ENCODE measurements around the gene CYP27B1. TPM values are rescaled to one million over a fixed set of nuclear protein-coding genes. Genes with fewer than 3 reads are reported as not detected.
A peak's percentile ranks its signal among the peaks of the same experiment; 100 is the strongest.
"Not testable (repeated sequence)": the region's sequence is repeated elsewhere in the genome, so short reads cannot be mapped to it uniquely, and the experiment has no call there.

The CYP27B1 gene
- total RNA-seq, 1 donor from 2014 or later = 0.79 TPM

DNA sequence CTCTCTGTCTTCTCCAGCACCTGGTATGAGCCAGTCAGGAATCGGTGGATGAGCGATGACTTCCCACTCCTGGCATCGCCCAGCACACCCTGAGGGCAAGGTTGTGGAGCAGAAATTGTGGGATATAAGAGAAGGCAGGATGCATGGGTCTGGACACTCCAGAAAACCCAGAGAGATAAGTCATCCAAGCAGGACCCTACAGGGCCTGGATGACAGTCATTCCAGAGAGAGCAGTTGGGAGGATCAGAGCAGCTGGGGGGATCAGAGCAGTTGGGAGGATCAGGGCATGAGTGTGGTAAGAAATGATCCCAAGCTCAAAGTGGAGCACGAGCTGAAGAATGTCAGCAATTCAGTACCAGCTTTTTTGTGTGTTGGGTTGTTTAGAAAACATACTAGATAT is 32.3 kb downstream of the CYP27B1 start:
- DNase-seq = no peak

- DNase-seq = no peak
These were observed 33.0 kb downstream of the CYP27B1 start for GRCh38 chr12:57733928-57734327.

DNA sequence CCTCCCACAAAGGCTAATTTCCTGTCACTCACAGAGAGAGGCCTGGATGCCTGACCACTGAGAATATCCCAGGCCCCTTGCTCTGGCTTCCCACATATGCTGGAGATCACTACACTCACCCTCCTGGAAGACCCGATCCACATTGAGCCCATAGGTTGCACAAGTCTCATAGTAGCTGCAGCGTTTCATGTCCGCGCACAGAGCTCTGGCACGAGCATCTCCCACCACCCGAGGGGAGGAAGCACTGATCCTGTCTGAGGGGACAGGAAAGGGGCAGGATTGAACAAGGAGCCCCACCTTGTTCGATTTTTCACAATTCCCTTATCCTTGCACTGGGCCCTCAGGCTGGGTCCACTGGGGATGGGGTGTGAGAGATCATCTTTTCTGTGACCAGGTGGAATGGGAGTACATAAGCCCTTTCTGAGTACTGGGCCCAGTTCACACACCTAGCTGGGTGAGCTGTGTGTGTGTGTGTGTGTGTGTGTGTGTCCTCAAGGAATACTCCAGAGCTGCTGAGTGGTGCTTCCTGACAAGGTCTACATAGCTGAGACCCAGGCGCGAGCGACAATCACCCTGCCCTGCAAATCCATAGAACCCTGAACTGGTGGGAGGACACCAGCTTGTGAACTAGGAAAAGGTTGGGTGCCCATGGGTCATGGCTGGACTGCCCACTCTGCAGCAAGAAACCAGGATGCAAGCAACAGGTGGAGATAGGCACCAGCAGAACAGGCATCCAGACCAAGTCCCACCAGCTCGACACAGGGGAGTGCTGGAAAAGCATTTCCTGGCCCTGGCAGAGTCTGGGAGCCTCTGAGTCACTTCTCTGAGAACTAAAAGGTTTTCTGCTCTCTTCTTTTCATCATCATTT is 33.9 kb downstream of the CYP27B1 start:
- no peak for DNase-seq

GRCh38 chr12:57732270-57732669 is 34.6 kb downstream of the CYP27B1 start:
- no peak for DNase-seq

- DNase-seq = no peak
These were observed 35.3 kb downstream of the CYP27B1 start for GRCh38 chr12:57731411-57732080.

- no peak for DNase-seq
These were observed 36.4 kb downstream of the CYP27B1 start for GRCh38 chr12:57730336-57731067.

DNA sequence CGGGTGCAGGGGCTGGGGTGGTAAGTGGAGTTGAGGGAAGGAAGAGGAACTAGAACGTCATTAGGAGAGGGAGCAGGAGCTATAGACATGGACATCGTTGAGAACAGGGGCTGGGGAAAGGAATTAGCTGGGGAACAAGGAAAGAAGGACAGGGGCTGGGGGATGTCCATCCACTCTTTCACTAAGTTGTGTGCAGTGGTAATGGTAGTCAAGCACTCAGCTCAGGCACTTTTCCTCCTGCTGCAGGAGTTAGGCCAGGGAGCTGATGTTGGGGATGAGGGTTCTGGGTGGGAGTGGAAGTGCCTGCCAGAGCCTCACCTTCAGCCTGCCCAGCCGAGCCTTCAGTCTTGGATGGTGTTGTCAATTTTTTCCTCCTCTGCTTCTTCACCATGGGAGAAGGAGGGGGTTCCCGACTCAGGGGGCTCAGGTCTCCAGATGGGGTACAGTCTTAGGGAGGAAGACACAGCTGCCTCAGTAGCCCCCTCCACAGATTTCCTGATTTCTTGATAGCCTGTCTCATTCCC is 37.5 kb downstream of the CYP27B1 start:
- no peak for DNase-seq

DNA sequence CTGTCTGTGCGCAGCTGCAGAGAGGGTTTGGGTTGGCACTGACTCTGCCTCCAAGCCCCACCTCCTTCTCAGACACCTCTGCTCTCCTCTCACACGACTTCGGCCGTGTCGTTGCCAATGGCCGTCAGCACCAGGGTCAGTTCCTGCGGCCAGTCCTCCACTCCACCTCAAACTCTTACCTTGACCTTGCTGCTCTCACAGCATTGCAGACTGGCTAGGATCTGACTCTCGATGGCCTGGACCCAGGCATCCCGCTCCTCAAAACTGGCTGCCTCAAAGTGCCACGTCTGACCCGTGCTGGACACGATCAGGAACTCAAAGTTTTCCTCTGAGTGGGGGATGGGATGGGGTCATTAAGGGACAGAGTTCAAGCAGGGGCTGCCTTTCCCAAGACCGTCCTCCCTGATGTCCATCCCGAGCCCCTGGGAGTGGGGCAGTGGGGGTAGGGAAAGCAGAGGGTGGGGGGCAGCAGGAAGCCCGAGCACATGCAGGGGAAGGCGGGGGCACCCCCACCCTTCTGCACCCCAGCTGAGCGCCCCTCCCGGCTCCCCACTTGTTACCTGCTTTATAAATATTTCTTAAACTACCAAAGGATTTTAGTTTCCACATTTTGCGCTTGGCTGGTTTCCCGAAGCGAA is 39.0 kb downstream of the CYP27B1 start:
- no peak for DNase-seq

- DNase-seq = peak; percentile 52
These were observed 39.8 kb downstream of the CYP27B1 start for GRCh38 chr12:57726884-57727757.

DNA sequence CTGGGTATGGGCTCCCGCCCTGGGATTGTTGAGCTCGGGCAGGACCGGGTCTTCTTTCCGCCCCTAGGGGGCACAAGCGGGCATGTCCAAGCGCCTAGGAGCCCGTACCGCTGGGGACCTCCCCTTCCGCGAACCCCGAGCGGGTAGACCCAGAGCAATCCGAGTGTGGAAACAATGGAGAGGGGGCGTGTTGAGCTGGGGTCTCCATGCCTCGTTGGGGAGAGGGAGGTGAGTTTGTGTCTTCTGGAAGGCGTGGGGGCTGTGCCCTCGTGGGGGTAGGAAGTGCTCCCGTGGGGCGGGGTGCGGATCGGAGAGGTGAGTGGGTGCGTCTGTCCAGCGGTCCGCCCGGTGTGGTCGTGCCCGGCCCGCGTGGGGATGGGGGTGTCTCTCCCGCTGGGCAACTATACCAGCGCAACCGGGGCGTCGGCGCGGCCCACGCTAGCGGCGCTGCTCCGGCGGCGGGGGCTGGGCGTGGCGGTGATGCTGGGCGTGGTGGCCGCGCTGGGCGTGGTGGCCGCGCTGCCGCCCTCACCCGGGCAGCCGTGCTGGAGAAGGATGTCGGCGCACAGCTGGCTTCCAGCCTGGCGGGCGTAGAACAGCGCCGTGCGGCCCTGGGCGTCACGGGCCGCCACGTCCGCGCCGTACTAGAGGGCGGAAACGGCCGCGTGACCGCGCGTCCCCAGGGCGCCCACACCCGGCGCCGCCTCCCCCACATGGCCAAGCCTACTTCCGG is 40.6 kb downstream of the CYP27B1 start:
- DNase-seq = peak; percentile 57

DNA sequence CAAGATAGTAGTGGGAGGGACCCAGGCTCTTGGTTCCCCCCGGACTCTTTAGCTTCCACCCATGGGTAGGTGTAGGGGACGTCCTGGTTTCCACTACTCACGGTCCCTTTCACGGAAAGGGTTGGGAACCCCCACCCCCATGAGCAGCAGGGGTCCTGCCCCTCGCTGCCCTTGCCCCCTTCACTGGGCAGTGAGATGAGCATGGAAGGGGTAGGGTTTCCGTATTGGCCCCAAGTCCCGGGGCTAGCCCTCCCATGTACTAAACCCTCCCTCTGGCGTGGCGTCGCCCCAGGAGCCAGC is 41.1 kb downstream of the CYP27B1 start:
- no peak for DNase-seq

DNA sequence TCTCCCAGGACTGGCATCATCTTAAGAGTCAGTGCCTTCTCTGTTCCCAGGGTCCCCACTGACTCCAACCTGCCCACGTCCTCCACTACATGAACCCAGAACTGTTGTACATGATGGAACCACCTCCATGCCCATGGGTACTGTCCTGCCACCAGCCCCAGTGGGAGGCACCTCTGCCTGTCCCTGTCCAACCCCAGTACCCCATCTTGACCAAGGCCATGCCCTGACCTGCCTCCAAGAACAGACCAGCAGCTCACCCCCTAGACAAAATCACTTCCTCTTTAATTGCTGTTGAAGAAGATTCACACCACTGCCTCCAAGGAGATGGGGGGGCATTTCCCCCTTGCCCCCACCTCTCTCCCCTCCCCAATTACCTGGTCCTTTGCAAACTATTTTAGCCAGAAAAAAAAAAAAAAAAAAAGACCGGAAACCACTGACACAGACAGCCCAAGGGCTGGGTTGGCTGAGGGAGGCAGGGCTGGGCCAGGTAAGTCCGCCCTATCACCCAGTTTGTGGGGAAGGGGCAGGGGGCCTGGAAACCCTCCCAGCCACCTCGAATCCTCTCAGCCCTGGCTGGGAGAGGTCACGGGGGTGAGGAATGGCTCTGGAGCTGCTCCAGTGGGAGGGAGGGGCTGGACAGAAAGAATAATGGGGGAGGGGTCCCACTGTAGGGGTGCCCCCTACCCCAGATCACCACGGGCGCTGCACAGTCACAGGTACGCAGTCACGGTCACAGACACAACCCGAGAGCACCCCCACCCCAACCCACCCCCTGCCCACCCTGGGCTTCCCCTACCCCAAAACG is 41.7 kb downstream of the CYP27B1 start:
- DNase-seq = no peak

GRCh38 chr12:57724003-57724935 is 42.6 kb downstream of the CYP27B1 start:
- no peak for DNase-seq

DNA sequence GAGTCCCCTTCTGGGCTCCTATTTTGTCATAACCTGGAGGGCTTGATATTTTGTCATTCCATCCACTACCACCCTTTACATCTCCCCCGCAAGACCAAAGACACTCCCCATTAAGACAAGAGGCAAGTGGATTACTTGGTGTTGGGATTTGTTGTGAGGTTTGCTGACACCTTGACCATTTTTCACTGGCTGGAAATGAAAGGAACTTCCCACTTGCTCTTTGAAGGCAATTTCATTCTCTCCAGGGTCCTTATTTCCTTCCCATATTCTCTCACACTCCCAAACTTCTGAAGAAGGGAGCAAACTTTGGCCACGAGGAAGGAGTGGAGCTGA is 43.3 kb downstream of the CYP27B1 start:
- no peak for DNase-seq

DNA sequence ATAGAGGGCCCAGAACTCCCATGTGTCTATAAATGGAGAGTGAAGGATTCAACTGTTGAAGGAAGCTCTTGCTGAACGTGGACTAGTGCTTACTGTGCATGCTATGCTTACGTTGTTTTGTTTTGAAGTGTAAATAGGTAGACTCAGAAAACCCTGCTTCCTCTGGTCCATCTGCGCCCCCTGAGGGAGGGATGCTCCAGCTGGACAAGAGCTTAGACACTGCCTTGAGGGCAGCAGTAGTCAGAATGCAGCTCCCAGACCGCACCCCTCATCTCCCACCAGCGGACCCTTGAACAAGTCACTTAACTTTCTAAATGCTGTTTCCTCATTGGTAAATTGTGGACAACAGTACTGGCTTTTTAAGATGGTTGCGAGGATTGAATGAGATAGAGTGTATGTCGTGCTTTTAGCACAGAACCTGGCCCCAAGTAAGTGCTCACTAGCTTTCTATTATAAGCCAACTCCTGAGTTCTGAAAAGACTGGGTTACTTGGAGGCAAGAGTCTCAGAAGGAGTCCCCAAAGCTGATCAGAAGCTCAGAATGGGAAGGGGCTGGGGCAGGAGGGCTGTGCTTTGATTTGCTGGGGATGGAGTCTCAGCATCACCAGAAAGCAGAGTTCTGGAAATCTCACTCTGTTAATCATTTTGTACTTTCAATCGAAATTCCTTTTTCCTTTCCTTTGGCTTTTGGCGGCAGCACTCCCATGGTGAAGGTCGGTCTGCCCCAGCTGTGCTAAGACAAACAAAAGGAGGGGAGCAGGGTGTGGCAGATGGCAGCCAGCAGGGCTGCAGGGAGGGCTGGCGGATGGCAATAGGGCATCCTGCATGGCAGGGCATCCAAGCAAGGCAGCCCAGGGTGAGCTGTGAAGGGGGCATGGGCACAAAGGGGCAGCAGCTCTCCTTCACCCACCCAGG is 43.9 kb downstream of the CYP27B1 start:
- DNase-seq = no peak

DNA sequence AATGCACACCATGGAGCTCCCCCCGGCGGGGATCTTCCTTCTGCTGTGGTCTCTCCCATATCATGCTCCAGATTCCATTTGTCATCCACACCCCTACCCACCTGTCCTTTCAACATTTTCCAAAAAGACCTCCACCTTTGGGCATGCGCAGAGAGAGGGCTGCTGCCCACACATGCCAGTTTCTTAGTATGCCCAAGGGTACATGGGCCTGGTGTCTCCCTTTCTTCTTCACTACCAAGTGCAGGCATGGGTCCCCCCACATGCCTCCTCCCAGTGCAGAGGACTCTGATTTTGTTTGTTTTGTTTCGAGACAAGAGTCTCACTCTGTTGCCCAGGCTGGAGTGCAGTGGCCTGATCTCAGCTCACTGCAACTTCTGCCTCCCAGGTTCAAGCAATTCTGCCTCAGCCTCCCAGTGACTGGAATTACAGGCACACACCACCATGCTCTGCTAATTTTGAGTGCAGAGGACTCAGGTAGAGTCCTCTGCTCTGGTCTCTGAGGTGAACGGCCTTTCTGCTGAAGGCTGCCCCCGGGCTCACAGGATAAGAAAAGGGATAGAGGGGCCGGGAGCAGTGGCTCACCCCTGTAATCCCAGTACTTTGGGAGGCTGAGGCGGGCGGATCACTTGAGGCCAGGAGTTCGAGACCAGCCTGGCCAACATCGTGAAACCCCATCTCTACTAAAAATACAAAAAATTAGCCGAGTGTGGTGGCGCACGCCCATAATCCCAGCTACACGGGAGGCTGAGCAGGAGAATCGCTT is 44.9 kb downstream of the CYP27B1 start:
- not testable (repeated sequence) for DNase-seq

Measured in skin of body (tissue), 2 donors.